Stimulated activated CD4-positive, alpha-beta T cell treated with anti-CD3 and anti-CD28 coated beads, Interleukin-12 subunit alpha, Interleukin-12 subunit beta, amount 100 ng/mL, for 24 hours (primary cell): Measurements from ENCODE around the gene RAB40B.

Experiments used
- DNase-seq, 2 experiments: peaks; one replicate each; pipeline ENCODE4 v3.0.0-alpha.2; 2020; ENCODE audit warnings: low read depth in 2 of 2

Gene RAB40B

DNA sequence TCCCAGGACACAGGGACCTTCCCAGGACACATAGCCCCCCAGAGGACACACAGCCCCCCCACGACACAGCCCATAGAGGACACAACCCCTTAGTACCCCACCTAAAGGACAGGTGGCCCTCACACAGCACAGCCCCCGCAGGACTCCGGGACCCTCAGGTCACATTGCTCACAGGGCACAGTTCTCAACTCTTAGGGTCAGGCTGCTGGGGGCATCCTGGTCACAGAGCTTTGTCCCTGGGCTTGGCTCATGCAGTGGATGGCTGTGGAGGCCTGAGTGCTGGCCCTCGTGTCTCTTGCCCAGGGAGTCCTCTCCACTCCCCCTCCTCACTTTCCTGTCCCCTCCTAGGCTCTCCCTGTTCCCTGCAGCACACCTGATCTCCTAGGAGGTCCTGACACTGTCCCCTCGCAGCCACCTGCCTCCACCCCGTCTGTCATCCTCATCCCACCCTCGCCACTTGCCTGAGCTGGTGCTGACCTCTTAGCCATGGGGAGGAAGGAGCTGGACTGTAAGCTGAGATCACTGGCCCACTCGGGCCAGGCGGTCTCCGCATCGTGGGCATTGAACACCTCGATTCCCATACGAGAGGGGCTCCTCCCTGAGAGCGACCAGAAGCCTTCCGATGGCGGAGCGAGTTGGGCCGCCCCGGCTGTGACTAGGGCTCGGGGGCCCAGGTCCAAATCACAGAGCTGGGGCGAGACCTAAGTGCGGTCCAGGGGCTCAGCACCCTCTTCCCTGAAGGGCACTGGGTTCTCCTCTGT lies 48.8 kb downstream of the RAB40B start:
- DNase-seq = no peak

DNA sequence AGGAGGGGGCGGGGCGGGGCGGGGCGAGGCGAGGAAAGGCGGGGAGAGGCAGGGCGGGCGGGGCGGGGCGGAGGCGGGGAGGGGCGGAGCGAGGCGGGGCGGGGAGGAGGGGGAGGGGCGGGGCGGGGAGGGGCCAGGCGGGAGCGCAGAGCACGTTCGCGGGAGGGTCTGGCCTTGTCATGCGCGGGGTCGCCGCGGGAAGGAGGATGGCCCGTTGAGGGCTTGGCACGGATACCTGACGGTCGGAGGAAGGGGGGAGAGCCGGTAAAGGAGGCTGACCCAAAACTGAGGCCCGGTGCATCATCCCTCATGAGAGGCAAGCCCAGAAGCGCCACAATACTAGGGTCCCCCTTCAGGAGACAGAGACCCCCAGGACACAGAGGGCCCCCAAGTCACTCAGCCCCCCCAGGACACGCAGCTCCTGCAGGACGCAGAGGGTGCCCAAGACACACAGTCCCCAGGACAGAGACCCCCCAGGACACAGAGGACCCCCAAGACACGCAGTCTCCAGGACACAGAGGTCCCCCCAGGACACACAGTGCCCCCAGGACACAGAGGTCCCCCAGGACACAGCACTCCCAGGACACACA lies 49.7 kb downstream of the RAB40B start:
- DNase-seq = peak in 1 of 2 experiments; percentile 22

DNA sequence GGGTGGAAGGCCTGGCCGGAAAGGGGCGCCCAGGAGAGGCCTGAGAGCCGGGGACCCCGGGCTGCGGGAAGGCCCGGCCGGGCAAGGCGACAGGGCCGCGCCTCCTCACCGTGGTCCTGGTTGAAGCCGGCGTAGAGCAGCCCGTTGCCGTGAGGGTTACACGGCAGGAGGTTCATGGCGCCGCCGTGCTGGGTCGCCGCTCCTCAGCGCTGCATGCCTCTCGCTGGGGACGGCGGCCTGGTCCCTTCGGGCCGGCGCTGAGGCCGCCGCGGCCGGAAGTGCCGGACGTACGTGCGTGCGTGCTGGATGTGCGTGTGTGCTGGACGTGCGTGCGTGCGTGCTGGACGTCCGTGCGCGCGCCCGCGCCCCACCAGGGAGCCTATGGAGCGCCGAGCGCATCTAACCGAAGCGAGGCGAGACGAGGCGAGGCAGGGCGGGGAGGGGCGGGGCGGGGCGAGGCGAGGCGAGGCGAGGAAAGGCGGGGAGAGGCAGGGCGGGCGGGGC lies 50.3 kb downstream of the RAB40B start, which contains the start of gene WDR45B:
Gene WDR45B (minus strand): TSS at position 280 of the 504 bp plus-strand sequence. CDS start 104 bp downstream, at position 176.
- peak; percentile 74 to 83 for DNase-seq

DNA sequence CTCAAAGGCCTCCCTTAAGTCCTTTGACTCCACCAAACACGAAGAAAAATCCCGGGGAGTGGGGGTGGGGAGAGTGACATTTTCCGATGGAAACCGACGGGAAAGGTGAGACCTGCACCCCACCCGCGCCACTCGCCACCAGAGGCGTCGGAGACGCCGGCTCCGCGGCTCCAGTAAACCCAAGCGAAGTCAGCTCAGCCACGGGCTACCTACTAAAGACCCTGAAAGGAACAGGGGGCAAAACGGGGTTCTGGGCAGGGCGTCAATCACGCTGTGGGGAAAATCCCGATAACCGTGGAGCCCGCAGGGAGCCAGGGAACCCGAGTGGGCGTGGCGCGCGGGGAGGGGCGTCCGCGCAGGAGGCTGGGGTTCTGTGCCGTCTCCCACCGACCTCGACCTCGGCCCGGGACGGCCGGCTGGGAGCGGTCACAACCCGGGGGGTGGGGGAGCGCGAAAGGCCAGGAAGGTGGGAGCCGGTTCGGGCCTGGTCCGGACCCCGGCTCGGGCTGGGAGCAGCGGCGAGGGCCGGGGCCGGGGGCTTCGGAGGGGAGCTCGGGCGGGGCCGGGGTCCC lies 50.8 kb downstream of the RAB40B start:
- peak; percentile 24 to 27 for DNase-seq

DNA sequence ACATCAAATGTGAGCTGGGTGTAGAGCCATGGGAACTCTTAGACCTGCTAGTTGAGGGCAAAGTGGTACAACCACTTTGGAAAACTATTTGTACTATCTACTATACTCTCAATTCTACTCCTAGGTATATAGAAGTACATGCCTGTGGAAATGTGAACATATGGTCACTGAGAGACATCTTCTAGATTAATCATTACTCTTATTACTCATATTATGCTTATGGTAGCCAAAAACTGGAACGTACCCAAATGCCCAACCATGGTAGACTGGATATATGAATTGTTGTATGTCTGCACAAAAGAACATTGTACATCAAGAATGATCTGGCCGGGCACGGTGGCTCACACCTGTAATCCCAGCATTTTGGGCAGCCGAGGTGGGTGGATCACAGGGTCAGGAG lies 53.0 kb downstream of the RAB40B start:
- no peak for DNase-seq

DNA sequence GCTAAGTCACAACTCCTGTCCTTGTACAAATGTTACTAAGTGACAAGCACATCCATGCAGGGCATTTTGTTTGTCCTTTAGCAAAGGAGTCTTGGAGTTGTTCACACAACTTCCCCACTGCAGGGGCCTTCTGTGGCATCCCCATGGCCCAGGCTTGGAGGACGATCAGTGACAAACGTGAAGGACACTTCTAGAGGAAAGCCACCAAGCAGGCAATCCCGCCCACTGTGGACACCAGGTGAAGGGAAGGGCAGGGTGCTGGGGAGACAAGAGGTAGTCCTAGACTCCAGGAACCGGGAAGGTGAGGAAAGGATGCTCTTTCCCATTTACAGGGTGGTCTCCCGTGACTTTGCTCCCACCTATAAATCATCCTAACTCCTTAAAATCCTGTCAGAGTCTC lies 54.4 kb downstream of the RAB40B start:
- DNase-seq = no peak

DNA sequence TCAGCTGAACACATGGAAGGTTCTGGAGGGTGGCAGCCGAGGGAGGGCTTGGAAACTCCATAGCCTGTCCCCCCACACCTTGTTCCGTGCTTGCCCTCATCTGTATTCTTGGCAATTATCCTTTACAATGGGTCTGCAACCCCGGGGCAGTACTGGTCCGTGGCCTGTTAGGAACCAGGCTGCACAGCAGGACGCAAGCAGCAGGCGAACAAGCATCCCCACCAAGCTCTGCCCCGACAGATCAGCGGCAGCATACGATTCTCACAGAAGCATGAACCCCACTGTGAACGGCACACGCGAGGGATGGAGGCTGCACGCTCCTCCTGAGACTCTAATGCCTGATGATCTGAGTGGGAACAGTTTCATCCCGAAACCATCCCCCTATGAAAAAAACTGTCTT lies 56.5 kb downstream of the RAB40B start:
- DNase-seq = no peak

DNA sequence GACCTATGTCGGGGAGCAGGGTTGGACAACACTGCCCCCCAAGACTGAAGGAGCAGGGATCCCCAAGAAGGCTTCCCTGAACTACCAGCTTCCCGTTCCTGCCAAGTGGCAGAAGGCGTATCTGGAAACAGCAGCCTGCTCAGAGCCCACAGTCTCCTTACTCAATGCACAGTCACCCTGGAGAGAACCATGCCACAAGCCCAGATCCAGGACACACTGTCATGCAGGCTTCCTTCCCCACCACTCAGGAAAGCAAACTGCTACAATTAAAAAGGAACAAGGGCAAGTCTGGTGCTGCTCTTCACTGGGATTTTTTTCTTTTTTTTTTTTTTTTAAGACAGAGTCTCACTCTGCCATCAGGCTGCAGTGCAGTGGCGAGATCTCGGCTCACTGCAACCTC lies 58.5 kb downstream of the RAB40B start:
- DNase-seq = no peak

DNA sequence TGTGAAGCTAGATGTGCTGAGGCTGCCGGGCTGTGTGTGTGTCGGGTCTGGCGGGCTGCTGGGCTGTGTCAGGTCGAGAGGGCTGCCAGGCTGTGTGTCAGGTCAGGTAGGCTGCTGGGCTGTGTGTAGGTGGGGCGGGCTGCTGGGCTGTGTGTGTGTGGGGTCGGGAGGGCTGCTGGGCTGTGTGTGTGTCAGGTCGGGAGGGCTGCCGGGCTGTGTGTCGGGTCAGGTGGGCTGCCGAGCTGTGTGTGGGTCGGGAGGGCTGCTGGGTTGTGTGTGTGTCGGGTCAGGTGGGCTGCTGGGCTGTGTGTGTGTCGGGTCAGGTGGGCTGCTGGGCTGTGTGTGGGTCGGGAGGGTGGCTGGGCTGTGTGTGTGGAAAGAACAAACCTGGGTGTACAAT lies 58.9 kb downstream of the RAB40B start:
- no peak for DNase-seq

DNA sequence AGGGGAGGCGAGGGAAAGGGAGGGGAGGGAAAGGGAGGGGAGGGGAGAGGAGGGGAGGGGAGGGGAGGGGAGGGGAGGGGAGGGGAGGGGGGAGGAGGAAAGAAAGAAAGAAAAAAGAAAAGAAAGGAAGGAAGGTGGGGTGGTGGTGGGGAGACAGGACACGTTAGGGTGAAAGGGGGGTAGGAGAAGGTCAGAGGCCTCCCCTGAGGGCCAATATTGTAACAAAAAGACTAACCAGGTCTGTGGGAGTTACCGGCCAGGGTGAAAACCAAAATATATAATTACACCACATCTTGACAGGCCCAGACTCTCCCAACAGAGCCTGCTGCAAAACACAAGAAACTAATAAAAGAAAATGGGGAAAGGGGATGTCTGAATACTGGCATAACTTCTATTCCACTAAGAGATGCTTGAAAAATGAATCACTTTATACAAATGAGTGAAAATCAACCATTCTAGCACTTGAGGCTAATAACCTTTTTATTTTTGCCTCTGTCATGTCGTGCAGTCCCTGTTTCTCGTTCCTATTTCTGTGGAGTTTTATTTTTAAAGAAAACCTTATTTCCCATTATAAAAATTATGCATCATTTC lies 60.2 kb downstream of the RAB40B start:
- DNase-seq = no peak

DNA sequence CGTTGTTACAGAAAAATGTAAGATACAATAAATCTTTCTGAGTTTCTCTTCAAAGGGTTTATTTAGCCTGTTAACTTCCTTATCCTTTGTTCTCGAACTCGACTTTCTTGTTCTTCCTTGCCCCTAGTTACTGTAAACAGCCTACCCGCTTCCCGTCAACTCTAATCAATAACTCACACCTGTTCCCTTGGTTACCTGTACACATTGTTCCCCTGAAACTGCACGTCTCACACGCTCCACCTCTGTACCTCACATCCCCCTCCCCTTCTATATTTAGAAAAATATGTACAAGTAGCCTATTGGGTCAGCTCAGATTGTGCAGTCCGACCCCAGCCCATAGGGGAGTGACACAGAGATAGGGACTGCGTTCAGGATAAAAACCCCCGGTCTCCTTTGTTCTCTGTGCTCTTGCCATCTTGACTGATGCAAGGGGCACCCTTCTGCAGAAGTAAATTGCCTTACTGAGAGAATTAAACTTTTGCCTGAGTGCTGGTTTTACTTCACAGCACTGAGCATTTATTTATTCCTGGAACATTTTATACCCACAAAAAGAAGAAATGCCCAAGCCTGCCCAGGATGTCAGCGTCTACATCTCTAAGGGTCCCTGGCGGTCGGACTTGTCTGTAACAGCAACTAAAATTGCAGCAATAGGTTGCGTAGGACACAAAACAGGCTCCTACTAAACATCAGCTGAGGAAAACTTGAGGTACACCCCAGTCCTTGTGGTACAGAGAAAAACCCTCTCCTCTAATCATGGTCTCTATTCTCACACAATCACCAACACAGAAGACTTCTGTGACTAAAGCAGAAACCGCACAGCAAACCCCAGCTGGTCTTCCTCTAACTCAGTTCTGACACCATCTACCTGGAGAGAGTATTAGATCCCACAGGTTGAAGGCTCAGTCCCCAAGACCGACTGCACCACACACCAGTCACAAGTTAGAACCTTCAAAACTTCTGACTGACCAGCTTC lies 61.6 kb downstream of the RAB40B start:
- DNase-seq = no peak

DNA sequence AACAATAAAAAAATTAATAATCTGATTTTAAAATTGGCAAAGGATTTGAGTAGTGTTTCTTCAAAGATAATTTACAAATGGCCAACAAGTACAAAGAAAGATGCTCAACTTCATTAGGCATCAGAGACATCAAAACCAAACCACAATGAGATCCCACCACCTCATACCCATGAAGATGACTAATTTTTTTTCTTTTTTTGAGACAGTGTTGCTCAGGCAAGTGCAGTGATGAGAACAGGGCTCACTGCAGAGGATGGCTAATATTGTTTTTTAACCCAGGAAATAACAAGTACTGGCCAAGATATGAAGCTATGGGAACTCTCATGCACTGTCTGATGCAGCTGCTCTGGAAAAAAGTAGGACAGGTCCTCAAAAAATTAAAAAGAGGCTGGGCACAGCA lies 65.2 kb downstream of the RAB40B start:
- DNase-seq = no peak

DNA sequence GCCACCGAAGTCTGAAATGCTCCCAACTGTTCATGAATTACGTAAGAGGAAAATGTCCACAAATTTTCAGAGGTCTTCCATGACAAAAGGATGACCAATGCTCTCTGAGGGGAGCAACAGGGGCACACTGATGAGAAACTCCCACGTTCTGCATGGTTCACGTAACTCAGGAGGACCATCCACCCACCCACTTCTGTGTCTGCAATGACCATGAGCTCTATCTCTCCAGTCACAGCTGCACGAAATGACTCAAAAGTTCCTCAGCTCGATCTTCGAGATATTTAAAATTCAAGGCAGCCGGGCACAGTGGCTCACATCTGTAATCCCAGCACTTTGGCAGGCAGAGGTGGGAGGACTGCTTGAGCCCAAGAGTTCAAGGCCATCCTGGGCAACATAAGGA lies 66.0 kb downstream of the RAB40B start:
- no peak for DNase-seq

DNA sequence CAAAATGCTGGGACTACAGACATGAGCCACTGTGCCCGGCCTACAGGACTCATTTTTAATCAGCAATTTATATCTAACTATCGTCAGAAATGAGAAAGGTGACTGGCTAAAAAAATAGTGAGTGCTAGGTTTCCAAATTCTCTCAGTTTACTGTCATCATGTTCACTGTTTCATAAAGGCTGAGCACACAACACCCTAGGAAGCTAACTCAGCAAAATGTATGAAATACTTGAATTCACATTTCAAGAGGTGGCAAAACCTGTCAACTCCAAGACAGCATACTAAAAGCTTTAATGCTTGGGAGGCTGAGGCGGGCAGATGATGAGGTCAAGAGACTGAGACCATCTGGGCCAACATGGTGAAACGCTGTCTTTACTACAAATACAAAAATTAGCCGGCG lies 67.0 kb downstream of the RAB40B start:
- no peak for DNase-seq

DNA sequence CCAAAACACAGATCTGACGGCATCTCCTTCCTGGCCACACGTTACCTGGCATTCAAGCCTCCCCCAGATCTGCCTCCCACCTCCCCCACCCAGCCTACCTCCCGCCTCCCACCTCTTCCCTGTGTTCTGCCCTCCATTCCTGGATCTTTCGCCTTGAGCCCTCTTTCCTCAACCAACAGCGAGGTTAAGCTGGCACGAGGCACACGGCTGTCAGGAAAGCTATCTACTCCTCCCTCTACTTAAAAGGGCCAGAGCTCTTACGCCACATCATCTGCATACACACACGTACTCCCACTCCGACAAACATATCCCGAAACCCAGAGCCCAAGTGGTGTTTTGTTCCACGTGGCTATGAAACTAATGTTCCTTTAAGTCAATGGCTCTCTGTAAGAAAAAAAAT lies 68.3 kb downstream of the RAB40B start:
- no peak for DNase-seq

DNA sequence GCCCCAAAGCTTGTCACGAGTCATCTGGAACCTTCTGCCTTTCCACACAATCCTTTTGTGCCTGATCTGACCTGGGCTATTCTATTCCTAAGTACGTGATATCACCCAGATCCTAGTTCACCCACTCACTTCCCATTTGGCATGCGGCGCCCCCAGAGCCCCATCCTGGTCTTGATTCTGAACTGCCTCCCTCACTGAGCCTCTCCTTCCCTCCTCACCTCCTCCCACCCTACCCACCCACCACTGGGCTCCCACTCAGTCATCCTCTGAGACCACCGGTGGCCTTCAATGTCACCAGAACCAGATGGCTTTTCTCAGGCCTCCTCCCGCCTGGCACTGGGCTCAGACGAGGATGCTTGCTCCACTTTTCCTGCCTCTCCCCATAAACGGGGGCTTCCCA lies 68.8 kb downstream of the RAB40B start:
- no peak for DNase-seq

DNA sequence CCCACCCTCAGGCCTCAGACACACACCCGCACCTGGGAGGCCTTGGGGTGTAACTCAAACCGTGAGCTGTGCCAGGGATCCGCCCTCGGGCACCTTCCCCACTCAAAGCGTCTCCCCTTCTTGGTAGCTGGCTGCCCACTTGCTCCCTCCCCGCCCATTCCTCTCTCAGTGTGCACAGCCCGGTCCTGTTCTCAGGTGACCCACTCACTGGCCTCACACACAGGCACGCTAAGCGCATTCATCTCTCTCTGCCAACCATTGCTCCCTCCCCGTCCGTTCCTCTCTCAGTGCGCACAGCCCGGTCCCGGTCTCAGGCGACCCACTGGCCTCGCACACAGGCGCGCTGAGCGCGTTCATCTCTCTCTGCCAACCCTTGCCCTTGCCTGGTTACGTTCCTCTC lies 71.1 kb downstream of the RAB40B start:
- no peak for DNase-seq

DNA sequence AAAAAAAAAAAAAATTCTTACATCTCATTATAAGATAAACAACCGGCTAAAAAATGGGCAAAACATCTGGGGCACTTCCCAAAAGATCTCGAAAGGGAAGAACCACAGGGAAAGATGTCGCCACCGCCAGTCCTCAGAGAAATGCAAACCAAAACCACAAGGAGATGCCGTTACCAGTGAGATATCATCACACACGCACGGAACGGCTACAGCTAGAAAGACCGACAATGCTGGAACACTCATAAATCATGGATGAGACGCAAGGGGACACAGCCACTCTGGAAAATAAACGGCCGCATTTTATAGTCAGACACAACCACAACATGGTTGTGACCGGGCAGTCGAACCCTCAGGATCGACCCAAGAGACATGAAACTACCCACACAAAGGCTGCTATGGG lies 74.8 kb downstream of the RAB40B start:
- DNase-seq = no peak

DNA sequence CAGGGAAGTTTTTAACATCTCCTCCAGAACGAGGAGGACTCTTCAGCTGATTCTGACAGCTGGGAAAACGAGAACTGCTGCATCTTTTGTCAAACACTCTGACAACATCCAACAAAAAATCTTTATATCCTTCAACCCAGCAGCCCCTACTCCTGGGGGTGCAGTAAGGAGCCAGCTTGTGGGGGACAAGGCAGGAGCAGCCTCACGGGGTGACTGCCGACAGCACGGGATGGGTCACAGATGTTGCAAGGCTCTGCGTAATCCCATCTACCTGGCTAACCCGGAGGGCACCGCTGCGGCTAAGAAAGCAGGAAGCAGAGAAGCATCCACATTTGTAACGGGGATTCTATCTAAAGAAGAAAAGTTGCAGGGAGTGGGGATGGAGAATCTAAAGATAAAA lies 78.9 kb downstream of the RAB40B start:
- DNase-seq = no peak

DNA sequence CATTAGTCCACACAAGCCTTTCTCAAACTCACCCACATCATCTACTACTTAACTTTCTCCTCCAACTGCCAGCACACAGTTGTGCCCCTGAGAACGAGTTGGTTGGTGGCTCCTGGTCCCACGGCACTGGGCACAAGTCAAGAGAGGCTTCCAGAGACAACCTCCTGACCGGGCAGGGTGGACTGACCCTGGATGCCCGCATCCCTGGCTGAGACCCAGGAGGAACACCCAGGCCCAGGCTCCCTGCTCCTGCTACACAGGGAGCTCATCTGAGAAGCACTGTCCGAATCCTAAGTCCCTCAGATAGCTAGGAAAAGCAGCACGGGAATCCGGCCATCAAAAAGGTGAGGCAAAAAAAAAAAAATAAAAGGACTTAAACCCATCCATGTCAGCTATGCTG lies 79.3 kb downstream of the RAB40B start:
- no peak for DNase-seq

DNA sequence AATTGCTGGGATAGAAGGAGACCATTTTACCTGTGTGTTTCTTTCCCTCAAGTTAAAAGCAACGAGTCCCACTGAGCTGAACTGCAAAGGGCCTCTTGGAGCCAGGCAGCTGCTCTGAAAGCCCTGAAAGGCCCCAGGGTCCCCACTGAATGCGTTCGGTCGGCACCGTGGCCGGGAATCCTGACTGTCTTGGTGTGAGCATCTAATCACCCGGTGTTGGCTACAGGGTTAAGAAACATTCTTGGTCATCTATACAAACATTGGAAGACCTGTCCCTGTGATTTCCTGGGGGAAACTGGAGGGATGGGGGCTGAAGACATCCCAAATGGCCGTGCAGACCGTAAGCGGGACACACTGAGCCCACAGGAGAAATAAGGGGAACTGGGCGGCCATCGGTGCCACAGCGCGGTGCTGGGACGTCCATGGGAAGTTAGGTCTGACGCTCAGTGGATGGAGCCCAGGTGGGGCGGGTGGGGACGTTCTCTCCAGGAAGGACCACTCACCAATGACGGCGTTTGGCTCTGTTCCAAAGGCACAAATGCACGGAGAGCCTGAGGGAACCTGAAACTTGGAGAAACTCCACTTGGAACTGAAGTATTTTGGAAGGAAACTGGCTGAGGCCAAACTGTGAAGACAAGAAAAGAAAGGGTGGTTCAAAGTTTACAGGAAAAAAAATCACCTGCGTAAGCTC lies 82.3 kb downstream of the RAB40B start:
- DNase-seq = no peak
